Parathyroid adenoma (tissue), 2 donors: ENCODE results near the gene MCM10.
"Not testable (repeated sequence)": the region's sequence is repeated elsewhere in the genome, so short reads cannot be mapped to it uniquely, and the experiment has no call there.

Source experiments
- H2AFZ ChIP-seq: fragments of 300-600 bp; sonication (generic); one replicate; pipeline ENCODE4 v1.7.0; 2017; ENCODE audit warnings: antibody characterized with exemption, mild to moderate bottlenecking
- H3K27ac ChIP-seq: fragments of 300-600 bp; sonication (generic); one replicate; pipeline ENCODE4 v1.7.0; 2017
- H3K27me3 ChIP-seq: fragments of 300-600 bp; sonication (generic); one replicate; pipeline ENCODE4 v1.7.0; 2017; ENCODE audit warnings: low read length; ENCODE audit not compliant: control insufficient read depth, insufficient read depth
- H3K36me3 ChIP-seq: fragments of 300-600 bp; sonication (generic); one replicate; pipeline ENCODE4 v1.7.0; 2017; ENCODE audit warnings: low read length; ENCODE audit not compliant: control insufficient read depth, insufficient read depth
- H3K4me1 ChIP-seq: fragments of 300-600 bp; sonication (generic); one replicate; pipeline ENCODE4 v1.7.0; 2017; ENCODE audit warnings: control low read depth
- H3K4me2 ChIP-seq: fragments of 300-600 bp; sonication (generic); one replicate; pipeline ENCODE4 v1.7.0; 2017; ENCODE audit warnings: low read length
- H3K4me3 ChIP-seq: fragments of 300-600 bp; sonication (generic); one replicate; pipeline ENCODE4 v1.7.0; 2017; ENCODE audit warnings: low read depth, low read length
- H3K79me2 ChIP-seq: fragments of 300-600 bp; sonication (generic); one replicate; pipeline ENCODE4 v1.7.0; 2017; ENCODE audit warnings: control low read depth
- H3K9ac ChIP-seq: fragments of 300-600 bp; sonication (generic); one replicate; pipeline ENCODE4 v1.7.0; 2017; ENCODE audit warnings: mild to moderate bottlenecking
- H3K9me3 ChIP-seq: fragments of 300-600 bp; sonication (generic); one replicate; pipeline ENCODE4 v1.7.0; 2017; ENCODE audit warnings: low read length; ENCODE audit not compliant: control insufficient read depth
- TF ChIP-seq, protein P1 (sequence below): fragments of 300-600 bp; sonication (generic); IDR thresholded peaks from one replicate; pipeline ENCODE4 v1.7.0; 2017; ENCODE audit warnings: antibody characterized with exemption, mild to moderate bottlenecking
- donor health status: primary hyperparathyroidism.

Gene MCM10

DNA sequence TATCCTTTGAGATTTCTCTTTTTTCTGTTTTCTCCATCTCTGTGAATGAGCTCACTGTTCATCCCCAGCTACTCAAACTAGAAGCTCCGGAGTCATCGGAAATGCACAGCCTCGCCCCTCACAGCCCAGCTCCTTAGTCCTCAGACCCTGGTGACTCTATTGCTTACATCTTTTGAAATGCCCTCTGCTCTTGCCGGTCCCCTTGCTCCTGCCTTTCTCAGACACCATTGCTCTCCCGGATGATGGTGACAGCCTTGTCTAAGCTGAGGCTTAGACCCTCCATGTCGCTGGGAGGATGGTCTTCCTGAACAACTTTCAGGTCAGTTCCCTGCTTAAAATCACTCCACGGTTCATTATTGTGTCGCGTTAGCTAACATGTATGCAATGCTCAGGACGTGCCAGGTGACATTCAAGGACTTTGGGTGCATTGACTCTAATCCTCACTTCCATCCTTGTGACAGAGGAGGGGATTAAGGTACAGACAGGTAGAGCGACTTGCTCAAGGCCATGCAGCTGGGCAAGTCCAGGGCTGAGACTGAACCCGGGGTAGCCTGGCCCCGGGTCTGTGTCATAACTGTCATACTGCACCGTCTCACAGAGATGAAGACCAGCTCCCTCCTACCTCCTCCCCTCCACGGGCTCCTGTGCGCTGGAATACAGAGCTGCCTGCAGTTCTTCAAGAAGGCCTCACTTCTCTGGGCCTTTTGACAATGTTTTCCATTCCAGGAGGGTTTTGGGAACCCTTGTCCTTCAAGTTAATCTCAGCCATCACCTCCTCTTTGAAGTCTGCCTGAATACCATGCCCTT, 77.1 kb downstream of the MCM10 start:
- TF ChIP-seq, protein P1, sequence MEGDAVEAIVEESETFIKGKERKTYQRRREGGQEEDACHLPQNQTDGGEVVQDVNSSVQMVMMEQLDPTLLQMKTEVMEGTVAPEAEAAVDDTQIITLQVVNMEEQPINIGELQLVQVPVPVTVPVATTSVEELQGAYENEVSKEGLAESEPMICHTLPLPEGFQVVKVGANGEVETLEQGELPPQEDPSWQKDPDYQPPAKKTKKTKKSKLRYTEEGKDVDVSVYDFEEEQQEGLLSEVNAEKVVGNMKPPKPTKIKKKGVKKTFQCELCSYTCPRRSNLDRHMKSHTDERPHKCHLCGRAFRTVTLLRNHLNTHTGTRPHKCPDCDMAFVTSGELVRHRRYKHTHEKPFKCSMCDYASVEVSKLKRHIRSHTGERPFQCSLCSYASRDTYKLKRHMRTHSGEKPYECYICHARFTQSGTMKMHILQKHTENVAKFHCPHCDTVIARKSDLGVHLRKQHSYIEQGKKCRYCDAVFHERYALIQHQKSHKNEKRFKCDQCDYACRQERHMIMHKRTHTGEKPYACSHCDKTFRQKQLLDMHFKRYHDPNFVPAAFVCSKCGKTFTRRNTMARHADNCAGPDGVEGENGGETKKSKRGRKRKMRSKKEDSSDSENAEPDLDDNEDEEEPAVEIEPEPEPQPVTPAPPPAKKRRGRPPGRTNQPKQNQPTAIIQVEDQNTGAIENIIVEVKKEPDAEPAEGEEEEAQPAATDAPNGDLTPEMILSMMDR, result no peak
- Histone ChIP-seq H3K4me3 (no peak overlapping the region), H3K9ac (no peak overlapping the region), H3K27me3 (no peaks in the 10 kb centered on the region), H3K79me2 (no peaks in the 10 kb centered on the region), H3K27ac (no peak overlapping the region), H3K9me3 (no peaks in the 10 kb centered on the region), H3K4me2 (no peak overlapping the region), H3K36me3 (no peaks in the 10 kb centered on the region), H3K4me1 (no peaks in the 10 kb centered on the region), H2AFZ (no peak overlapping the region)

GRCh38 chr10:13239923-13240322, 78.6 kb downstream of the MCM10 start:
- Histone ChIP-seq H3K9me3 (no peaks in the 10 kb centered on the region), H3K27me3 (no peaks in the 10 kb centered on the region), H3K4me2 (no peak overlapping the region), H3K27ac (no peak overlapping the region), H3K9ac (no peak overlapping the region), H2AFZ (no peak overlapping the region), H3K79me2 (no peaks in the 10 kb centered on the region), H3K4me1 (no peaks in the 10 kb centered on the region), H3K36me3 (no peaks in the 10 kb centered on the region), H3K4me3 (no peak overlapping the region)
- TF ChIP-seq, protein P1, result no peak

- H3K27ac ChIP-seq, result no peak overlapping the region
- TF ChIP-seq, protein P1, result no peak
Observed at GRCh38 chr10:13241613-13242012, 80.3 kb downstream of the MCM10 start.

GRCh38 chr10:13242260-13242659, 80.9 kb downstream of the MCM10 start:
- H3K27ac ChIP-seq, H3K4me1 ChIP-seq, H3K4me2 ChIP-seq, H3K4me3 ChIP-seq, H3K27me3 ChIP-seq, H3K9ac ChIP-seq, H3K9me3 ChIP-seq, H3K36me3 ChIP-seq, H2AFZ ChIP-seq, H3K79me2 ChIP-seq: not testable (repeated sequence)

More at GRCh38 chr10:13241613-13242012, 80.3 kb downstream of the MCM10 start:
- H3K4me2 ChIP-seq, result no peak overlapping the region
- no peaks in the 10 kb centered on the region for H3K79me2 ChIP-seq
- no peaks in the 10 kb centered on the region for H3K36me3 ChIP-seq
- no peaks in the 10 kb centered on the region for H3K27me3 ChIP-seq
- H2AFZ ChIP-seq, result no peak overlapping the region
- no peaks in the 10 kb centered on the region for H3K9me3 ChIP-seq
- H3K9ac ChIP-seq, result no peak overlapping the region
- no peaks in the 10 kb centered on the region for H3K4me1 ChIP-seq
- H3K4me3 ChIP-seq, result no peak overlapping the region

DNA sequence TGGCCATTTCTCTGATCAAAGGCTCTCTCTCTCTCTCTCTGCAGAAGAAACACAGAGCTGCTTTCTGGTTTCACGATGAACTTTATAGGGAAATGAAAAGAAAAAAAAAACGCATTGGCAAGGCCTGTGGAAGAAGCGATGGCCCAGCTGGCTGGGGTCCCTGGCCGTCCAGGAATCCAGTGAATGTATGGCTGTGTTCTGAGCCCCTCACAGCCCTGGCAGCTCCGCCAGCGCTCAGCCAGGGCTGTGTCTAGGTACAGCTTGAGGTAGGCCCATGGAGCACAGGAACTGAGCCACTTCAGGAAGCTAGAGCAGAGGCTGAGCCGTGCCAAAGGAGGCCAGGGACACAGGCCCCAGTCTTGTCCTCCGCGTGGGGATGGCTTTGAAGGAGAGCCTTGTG, 85.9 kb downstream of the MCM10 start:
- no peaks in the 10 kb centered on the region for H3K4me1 ChIP-seq
- no peak overlapping the region for H3K9ac ChIP-seq
- H3K27ac ChIP-seq, result no peak overlapping the region
- H3K27me3 ChIP-seq, result no peaks in the 10 kb centered on the region
- H2AFZ ChIP-seq, result no peak overlapping the region
- H3K9me3 ChIP-seq, result no peaks in the 10 kb centered on the region
- H3K36me3 ChIP-seq, result no peaks in the 10 kb centered on the region
- H3K79me2 ChIP-seq, result no peaks in the 10 kb centered on the region
- H3K4me3 ChIP-seq, result no peak overlapping the region
- TF ChIP-seq, protein P1, result no peak
- H3K4me2 ChIP-seq, result no peak overlapping the region
